COLO829 (cell line): Measurements from ENCODE around the gene OXT.
"Not testable (repeated sequence)": the region's sequence is repeated elsewhere in the genome, so short reads cannot be mapped to it uniquely, and the experiment has no call there.

Experiments used
- DNase-seq: peaks from one replicate; pipeline ENCODE4 v3.0.0; 2012; ENCODE audit warnings: low spot score

The OXT gene

DNA sequence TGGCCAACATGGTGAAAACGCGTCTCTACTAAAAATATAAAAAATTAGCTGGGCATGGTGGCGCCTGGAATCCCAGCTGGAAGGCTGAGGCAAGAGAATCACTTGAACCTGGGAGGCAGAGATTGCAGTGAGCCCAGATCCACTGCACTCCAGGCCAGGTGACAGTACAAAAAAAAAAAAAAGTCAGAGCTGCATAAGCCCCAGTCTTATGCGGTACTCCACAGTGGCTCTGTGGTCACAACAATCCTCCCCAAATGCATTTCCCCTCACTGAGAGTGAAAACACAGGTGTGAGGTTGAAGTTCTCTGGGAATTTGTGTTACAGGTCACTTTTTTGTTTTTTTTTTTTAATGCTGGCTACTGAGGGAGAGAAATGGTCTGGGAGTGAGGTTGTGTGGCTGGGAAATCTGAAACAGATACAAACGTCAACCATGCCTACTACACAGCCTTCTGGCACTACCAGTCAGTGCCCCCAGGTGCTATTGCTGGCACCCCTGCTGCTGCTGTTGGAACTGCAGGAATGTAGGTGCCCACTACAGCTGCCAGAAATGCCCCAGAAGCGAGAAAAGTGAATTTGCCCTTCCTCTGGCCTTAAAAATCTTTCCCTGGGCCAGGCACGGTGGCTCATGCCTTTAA, 19.9 kb upstream of the OXT start:
- no peak for DNase-seq

GRCh38 chr20:3059489-3059888, 11.9 kb upstream of the OXT start:
- DNase-seq = no peak

- not testable (repeated sequence) for DNase-seq
These were observed 7.3 kb upstream of the OXT start for GRCh38 chr20:3064119-3064518.

- no peak for DNase-seq
These were observed 4.0 kb upstream of the OXT start for GRCh38 chr20:3067139-3068014.

DNA sequence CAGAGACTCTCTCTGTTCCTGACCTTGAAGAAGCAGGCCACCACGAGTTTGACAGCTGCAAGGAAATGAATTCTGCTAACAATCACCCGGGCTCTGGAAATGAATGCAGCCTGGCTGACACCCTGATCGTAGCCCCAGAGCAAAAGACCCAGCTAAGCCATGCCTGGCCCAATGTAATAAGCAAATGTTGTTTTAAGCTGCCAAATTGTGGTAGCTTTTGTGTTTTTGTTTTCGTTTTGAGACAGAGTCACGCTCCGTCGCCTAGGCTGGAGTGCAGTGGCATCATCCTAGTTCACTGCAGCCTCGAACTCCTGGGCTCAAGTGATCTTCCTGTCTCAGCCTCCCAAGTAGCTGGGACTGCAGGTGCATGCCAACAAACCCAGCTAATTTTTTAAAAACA, 3.3 kb upstream of the OXT start:
- DNase-seq = no peak

GRCh38 chr20:3068986-3069900, 2.2 kb upstream of the OXT start:
- DNase-seq = no peak

DNA sequence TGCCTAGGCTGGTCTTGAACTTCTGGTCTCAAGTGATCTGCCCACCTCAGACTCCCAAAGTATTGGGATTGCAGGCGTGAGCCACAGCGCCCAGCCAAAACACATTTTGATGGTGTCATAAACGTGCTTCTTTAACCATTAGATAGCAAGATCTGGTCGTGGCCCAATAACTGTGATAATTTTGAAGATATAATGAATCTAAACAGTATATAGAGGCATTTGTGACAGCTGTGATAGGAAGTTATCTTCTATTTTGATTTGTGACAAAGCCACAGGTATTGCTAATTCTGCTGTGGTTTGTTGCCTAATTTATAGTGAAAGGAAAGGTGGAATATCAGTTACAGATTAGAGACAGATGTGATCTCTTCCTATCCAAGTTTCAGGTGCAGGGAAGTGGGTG, 695 bp upstream of the OXT start:
- no peak for DNase-seq

DNA sequence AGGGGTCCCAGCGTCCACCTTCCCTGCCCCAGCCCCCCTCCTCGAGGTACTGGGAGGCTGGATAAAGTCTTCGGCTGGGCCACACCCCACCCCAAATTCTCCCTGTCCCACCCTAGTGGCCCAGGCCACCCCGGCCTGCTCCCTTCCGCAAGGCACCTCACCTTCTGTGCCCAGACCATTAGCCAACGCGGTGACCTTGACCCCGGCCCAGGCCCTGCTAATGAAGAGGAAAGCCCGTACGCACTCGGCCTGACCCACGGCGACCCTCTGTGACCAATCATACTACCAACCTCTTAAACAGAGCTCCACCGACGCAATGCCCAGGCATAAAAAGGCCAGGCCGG, 182 bp upstream of the OXT start:
- DNase-seq = no peak

DNA sequence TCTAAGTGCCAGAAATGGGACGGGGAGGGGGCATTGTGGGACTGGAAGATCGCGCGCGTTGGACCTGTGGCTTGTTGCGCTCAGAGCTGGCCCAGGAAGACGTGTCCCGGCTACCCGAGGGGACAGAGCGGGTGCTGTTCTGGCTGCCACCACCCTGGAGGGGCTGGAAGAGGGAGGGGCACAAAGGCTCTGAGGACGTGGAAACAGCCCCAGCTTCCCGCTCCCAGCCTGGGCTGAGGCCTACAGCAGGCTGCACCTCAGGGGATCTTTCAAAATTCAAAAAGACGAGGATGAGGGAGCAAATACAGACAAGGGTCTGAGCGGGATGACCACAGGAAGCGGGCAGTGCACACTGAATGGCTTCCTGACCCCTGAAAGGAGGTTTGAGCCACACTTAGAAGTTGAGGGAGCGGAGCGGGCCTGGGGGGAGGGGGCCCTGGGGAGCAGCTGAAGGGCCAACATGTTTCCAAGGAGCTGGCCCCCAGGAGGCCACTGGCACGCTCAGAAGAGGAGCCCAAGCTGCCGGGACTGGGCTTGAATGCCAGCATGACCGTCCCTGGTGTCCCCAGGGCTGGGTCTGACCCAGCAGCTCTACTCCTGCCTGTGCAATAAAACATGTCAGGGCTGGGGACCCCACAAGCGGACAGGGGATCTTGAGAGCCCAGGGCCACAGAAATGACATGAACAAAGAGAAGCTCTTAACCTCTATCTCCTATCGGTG, 1.3 kb downstream of the OXT start:
- DNase-seq = no peak

DNA sequence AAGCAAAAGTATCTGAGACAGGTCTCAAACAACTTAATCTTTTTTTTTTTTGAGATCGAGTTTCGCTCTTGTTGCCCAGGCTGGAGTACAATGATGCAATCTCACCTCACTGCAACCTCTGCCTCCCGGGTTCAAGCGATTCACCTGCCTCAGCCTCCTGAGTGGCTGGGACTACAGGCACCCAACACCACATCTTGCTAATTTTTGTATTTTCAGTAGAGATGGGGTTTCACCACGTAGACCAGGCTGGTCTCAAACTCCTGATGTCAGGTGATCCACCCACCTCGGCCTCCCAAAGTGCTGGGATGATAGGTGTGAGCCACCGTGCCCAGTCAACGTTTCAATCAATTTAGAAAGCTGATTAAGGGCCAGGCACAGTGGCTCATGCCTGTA, 1.8 kb downstream of the OXT start:
- not testable (repeated sequence) for DNase-seq

- no peak for DNase-seq
These were observed 3.4 kb downstream of the OXT start for GRCh38 chr20:3074812-3075211.

GRCh38 chr20:3075315-3075714, 3.9 kb downstream of the OXT start:
- not testable (repeated sequence) for DNase-seq

DNA sequence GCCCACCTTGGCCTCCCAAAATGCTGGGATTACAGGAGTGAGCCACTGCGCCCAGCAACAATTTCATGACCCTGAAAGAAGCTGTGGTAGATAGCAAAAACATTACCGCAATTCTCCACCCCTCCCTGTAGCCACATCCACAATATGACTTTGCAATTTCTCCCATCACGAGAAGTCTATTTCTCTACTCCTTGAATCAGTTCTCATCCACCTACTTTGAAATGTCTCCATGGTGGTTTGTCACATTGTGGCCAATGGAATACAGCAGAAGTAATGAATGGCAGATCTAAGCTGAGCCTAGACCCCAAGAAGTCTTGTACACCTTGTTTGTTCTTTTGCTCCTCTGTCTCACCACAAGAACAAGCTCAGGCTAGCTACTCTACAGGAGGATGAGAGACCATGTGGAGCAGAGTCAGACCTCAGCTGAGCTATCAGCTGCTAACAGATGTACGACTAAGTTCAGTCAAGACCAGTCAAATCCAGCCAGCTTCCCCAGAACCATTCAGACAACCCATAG, 6.3 kb downstream of the OXT start:
- DNase-seq = no peak

GRCh38 chr20:3080939-3081388, 9.5 kb downstream of the OXT start:
- DNase-seq = no peak

- no peak for DNase-seq
These were observed 10.2 kb downstream of the OXT start for GRCh38 chr20:3081641-3082040.

- DNase-seq = no peak
These were observed 11.0 kb downstream of the OXT start for GRCh38 chr20:3082306-3082951.

- no peak for DNase-seq
These were observed 11.8 kb downstream of the OXT start for GRCh38 chr20:3082955-3083952.

DNA sequence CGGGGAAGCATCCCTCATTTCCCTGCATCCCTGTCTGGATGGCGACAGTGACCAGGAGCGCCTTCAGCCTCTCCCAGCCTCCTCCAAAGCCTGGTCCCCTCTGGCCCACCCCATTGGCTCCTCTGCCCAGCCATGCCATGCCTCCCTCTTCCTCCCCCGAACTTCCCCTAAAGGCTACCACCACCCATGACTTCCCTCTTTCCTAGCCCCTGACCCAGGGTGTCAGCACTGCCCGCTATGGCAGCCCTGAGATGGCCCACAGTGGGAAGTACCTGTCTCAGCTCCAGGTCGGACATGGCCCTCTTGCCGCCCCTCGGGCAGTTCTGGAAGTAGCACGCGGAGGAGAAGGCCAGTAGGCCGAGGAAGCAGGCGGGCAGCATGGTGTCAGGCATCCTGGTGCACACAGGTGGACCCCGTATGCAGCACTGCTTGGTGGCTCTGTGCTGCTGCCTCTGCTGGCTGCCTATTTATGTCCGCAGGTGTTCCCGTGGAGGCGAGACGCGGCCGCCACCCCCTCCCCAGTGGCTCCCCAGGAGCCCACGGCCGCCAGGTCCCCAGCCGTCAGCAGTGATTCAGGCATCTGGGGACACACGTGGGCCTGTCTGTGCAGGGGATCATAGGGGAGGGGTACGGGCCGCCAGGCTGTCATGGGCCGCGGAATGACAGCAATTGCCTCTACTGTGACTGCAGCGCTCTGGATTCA, 13.0 kb downstream of the OXT start, which contains the start of gene AVP:
Gene AVP, minus strand, starts transcription at position 442 of the 703 bp plus-strand sequence. Its CDS starts 50 bp downstream, at position 392.
- no peak for DNase-seq

- DNase-seq = no peak
These were observed 13.6 kb downstream of the OXT start for GRCh38 chr20:3084986-3085360.
